HG02763 (cell line): ENCODE data around the gene IL16.

Experiments
- ATAC-seq: cut with Tn5 transposase; IDR thresholded peaks from one replicate; pipeline ENCODE4 v1.9.1; 2021; ENCODE audit warnings: mild to moderate bottlenecking, moderate library complexity; ENCODE audit not compliant: unreplicated experiment

IL16 gene

DNA sequence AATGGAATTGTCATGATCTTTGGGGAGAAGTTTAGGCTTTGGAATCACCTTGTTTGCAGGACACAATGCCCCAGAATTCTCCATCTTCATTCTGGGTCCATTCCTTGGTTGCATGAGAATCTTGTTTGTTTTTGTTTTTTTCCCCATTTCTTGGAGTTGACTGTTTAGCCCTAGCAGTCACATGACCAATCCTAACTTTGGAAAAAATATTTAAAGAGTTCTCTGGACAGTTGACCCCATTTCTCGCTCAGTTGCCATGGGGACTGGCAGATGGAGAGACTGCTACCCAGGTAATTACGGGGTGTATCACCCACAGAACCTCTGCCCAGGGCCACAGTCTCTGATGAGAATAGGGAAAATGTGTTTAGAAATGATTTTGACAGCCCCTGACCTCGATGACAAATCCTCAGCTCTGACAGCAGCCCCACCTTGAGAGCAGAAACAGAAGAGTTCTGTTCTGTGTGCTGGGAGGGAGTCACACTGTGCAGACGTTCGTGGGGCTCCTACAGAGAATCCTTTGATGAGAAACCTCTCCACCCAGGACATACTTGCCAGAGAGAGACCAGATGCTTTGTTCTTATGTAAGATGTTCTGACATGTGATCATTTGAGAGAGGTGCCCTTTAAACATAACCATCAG is 57.7 kb downstream of the IL16 start:
- ATAC-seq: no peak

DNA sequence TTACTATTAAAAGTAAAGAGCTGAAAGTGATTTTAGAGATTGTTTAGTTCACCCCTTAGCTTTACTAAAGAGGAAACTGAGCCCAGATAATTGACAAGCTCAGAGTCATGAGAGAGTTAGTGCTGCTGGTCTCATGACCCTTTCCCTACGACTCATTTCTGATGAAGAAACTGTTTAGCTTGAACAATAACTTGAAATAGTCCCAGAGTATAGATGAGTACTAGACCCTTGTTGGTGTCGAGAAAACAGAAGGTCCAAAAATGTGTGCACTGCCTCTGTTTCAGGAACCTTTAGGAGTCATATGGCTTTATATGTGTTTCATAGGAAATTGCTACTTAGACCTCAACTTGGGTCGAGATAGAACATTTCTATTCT is 58.2 kb downstream of the IL16 start:
- ATAC-seq: no peak

GRCh38 chr15:81255315-81255957 is 58.8 kb downstream of the IL16 start:
- no peak for ATAC-seq

DNA sequence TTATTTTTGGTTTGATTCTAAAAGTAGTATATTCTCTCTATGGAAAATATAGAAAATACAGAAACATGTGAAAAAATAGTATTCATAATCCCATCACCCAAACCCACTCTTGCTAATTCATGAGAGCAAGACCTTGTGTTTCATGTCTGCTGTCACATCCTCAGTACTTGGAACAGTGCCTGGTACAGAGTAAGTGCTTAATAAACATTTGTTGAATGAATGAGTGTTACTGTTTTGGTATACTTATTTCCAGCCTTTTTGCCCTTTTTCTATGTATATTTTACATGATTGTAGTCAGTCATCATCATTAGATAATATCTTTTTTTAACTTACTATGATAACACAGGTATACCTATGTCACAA is 59.3 kb downstream of the IL16 start:
- no peak for ATAC-seq

GRCh38 chr15:81256916-81257315 is 60.2 kb downstream of the IL16 start:
- no peak for ATAC-seq

DNA sequence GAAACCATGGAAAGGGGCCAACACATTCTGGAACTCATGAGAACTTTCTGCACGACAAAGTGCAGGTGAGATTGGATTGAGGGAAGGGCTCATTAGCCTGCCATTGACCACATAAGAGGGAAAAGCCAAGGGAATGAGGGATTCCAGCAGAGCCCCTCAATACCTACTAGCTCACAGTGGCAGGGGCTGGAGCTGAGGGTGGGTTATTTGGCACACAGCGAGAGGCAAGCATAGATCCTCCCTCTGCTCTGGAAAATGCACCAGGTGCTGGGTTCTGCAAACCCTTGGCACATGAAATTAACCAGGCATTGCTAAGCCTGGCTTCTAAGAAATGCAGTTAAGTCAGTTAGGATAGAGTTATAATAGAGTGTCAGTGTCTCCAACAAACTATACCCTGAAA is 60.8 kb downstream of the IL16 start:
- ATAC-seq: no peak

DNA sequence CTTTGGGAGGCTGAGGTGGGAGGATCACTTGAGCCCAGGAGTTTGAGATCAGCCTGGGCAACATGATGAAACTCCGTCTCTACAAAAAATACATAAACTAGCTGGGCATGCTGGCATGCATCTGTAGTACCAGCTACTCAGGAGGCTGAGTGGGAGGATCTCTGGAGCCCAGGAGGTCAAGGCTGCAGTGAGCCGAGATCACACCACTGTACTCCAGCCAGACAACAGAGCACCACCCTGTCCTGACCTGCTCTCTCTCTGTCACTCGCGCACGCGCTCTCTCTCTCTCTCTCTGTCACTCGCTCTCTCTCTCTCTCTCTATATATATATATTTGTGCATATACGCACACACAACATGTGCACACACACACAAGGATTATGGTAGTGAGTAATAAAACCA is 61.8 kb downstream of the IL16 start:
- ATAC-seq: no peak

- no peak for ATAC-seq
These were observed 63.1 kb downstream of the IL16 start for GRCh38 chr15:81259760-81260298.

GRCh38 chr15:81261172-81261811 is 64.6 kb downstream of the IL16 start:
- no peak for ATAC-seq

GRCh38 chr15:81263477-81263876 is 66.8 kb downstream of the IL16 start:
- ATAC-seq: no peak

DNA sequence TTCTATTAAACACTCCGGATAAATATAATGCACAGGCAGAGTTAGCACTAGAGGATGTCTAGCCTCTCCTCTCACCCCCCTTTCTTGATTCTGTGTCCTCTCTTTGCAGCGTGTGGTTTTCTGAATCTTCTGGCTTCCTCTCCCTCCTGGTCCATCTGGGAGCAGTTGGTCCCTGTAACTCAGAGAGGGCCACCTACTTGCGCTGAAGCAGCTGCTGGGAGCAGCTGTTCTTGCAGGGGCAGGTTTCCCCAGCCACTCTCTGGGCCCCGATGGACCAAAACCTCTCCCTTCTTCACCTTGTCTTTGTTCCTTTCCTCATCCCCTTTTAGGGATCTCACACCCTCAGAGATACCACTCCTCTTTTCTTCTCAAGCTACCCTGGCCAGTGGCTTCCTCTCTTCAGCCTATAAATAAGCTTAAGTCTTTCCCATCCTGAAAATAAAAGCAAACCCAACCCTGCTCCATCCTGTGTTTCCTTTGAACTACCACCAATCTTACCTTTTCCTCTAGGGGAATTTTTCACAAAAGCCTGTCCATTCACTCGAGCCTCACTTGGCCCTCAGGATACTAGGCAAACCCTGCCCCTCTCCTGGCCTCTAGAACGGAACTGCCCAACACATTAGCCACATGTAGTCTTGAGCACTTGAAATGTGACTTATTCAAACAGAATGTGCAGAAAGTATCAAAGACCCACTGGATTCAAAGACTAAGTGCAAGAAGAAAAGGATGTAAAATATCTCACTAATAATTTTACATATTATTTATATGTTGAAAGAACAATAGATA is 67.6 kb downstream of the IL16 start:
- ATAC-seq: no peak

DNA sequence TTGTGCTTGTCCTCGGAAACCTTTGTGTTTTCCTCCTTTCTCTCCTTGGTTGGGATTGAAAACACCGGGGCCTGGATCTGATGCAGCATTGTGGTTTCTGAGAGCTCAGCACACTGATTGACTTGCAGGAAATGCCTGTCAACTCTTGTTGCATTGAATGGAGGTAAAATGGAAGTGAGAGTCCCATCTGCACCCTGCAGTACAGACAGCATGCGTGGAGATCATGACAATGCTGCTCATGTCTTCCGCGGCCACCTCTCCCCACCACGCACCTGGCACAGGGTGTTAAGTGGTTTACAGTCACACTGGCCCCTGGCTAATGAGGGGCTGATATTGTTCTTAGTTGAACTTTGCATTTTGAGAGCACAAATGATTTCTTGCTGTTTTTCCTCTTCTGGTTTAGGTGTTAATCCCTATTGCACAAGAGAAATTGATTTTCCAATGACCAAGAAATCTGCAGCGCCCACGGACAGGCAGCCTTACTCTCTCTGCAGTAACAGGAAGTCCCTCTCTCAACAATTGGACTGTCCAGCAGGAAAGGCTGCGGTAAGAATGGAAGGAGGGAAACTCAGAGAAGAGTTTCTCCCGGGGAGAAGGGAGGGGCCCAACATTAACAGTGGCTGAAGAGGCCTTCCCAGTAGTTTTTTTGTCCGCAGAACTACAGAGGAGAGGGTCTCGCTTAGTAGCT is 68.7 kb downstream of the IL16 start:
- ATAC-seq: no peak

GRCh38 chr15:81265944-81266775 is 69.5 kb downstream of the IL16 start:
- ATAC-seq: peak; percentile 73

- no peak for ATAC-seq
These were observed 71.7 kb downstream of the IL16 start for GRCh38 chr15:81268340-81268739.

GRCh38 chr15:81268881-81269601 is 72.4 kb downstream of the IL16 start:
- ATAC-seq: no peak

DNA sequence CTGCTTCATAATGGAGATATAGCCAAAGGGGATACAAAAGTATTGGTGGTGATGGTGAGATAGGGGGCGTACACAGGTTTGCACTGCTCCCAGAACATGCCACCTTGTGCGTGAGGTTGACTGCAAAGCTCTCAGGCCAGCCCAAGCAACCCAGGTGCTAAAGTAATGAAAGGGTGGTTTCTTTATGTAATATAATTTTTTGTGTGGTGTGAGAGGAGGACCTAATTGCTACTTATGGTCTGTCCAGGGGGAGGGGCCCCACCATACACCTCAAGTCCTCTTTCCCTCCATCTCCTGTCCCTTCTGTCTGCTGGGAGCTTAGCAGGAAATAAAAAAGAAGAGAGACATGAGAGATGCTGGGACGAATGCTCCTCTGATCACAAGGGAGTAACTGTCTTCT is 73.5 kb downstream of the IL16 start:
- ATAC-seq: no peak

GRCh38 chr15:81270781-81271491 is 74.3 kb downstream of the IL16 start:
- no peak for ATAC-seq

DNA sequence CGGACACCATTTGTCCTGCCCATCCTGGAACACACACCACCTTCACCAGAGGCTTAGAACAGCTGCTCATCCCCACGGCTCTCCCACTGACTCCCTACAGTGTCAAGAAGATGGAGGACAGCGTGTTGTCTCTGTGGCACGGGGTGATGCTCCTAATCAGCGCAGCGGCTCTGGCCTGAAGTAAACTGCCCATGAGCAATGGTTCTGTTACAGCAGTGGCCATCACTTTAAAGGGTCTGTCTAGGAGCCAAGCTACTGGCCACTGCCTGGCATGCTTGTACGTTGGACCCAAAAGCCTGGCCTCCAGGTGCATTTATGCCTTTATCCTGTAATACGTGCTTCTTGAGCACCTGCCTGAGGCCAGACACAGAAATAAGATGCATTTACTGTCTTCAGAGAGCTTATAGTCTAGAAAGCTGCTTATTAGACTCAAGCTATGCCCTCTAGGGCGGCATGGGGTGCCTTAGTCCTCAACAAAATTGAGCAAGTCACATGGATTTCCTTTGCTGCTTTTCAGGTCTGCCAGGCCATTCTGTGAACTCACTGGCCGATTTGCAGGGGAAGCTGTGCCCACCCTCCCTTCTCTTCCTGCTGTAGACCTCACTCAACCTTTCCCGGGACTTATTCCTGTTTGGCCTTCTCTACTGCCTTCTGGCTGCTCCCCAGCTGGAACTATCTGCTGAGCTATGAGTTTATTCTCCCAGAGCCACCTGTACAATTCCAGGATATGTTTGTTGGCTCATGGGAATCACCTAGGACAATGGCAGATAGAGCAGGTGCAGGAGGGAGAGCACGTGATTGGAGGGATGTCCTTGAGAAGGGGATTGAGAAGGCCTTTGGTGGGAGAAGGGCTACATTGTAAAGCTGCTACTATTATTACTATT is 75.3 kb downstream of the IL16 start:
- no peak for ATAC-seq
